ENCODE measurements around the gene PCDHGA8. TPM values are rescaled to one million over a fixed set of nuclear protein-coding genes. Genes with fewer than 3 reads are reported as not detected.

Gene PCDHGA8
- 1 to 10 TPM in 1 of 2 donors, under 1 TPM in 1; 0.76 to 1.1 TPM for total RNA-seq
- polyA plus RNA-seq (ENCODE audit: insufficient read length in 6 of 6): under 1 TPM; 0.38 to 0.99 (median 0.77) TPM
- long read RNA-seq, donor 1, full-length matches to known transcripts: 4 of 4 reads
- long read RNA-seq, donor 1, partial matches to known transcripts: 0 of 4 reads
- long read RNA-seq, donor 1, other reads (novel, unspliced or antisense): 0 of 4 reads
- long read RNA-seq, donor 2, full-length matches to known transcripts: 2 of 2 reads
- long read RNA-seq, donor 2, partial matches to known transcripts: 0 of 2 reads
- long read RNA-seq, donor 2, other reads (novel, unspliced or antisense): 0 of 2 reads
- long read RNA-seq, donor 3: 0 reads
- long read RNA-seq, donor 4: 0 reads
- long read RNA-seq, donor 5, full-length matches to known transcripts: 1 of 1 reads
- long read RNA-seq, donor 5, partial matches to known transcripts: 0 of 1 reads
- long read RNA-seq, donor 5, other reads (novel, unspliced or antisense): 0 of 1 reads
- long read RNA-seq, donor 6, full-length matches to known transcripts: 1 of 1 reads
- long read RNA-seq, donor 6, partial matches to known transcripts: 0 of 1 reads
- long read RNA-seq, donor 6, other reads (novel, unspliced or antisense): 0 of 1 reads
- long read RNA-seq, donor 7, full-length matches to known transcripts: 1 of 1 reads
- long read RNA-seq, donor 7, partial matches to known transcripts: 0 of 1 reads
- long read RNA-seq, donor 7, other reads (novel, unspliced or antisense): 0 of 1 reads
- long read RNA-seq, donor 8, full-length matches to known transcripts: 6 of 6 reads
- long read RNA-seq, donor 8, partial matches to known transcripts: 0 of 6 reads
- long read RNA-seq, donor 8, other reads (novel, unspliced or antisense): 0 of 6 reads
- long read RNA-seq, donor 9, full-length matches to known transcripts: 1 of 1 reads
- long read RNA-seq, donor 9, partial matches to known transcripts: 0 of 1 reads
- long read RNA-seq, donor 9, other reads (novel, unspliced or antisense): 0 of 1 reads
- long read RNA-seq, donor 10: 0 reads
- long read RNA-seq, donor 11: 0 reads
- long read RNA-seq, donor 12: 0 reads

GRCh38 chr5:141392429-141393198 is at the start of gene PCDHGA8:
PCDHGA8 (plus strand) TSS chr5:141392633; CDS start chr5:141392814, 181 bp downstream.
- Histone ChIP-seq H3K4me3 (no peak within 1 kb of the TSS), H3K27me3 (peaks cover 5 to 89% of the 10 kb centered on the region in 2 donors), H3K27ac (no peak within 1 kb of the TSS), H3K36me3 (no peaks in the 10 kb centered on the region), H3K4me1 (no peaks in the 10 kb centered on the region), H3K9me3 (peaks cover 0 to 73% of the 10 kb centered on the region in 2 donors)
- TF ChIP-seq CTCF (IDR thresholded peaks at IDR 0.05): no peak
- intact Hi-C loops (cut with DNase I): loop anchor here in 1 of 2 donors (5.0 kb wide), 1 partner anchor 40 kb away; the partner anchor contains the start of gene PCDHGA12
- no peak for DNase-seq
- ATAC-seq: no peak

GRCh38 chr5:141342773-141343172 is 49.7 kb upstream of the PCDHGA8 start:
- no peak overlapping the region for H3K4me3 ChIP-seq
- no peak for TF ChIP-seq CTCF (IDR thresholded peaks at IDR 0.05)
- no peaks in the 10 kb centered on the region for H3K4me1 ChIP-seq
- H3K27ac ChIP-seq: no peak overlapping the region
- DNase-seq (no peak), ATAC-seq (no peak)
- peaks cover 0 to 90% of the 10 kb centered on the region in 2 donors for H3K27me3 ChIP-seq
- peaks cover 0 to 88% of the 10 kb centered on the region in 2 donors for H3K9me3 ChIP-seq
- intact Hi-C loops (cut with DNase I): loop anchor here in 1 of 2 donors (10.0 kb wide), 1 partner anchor 222 kb away; no protein-coding TSS in a partner anchor
- no peaks in the 10 kb centered on the region for H3K36me3 ChIP-seq

- H3K4me3 ChIP-seq: no peak within 1 kb of the TSS
- intact Hi-C loops (cut with DNase I): loop anchor here in 1 of 2 donors (10.0 kb wide), 1 partner anchor 221 kb away; no protein-coding TSS in a partner anchor
- ATAC-seq: no peak
- H3K27me3 ChIP-seq: peaks cover 0 to 85% of the 10 kb centered on the region in 2 donors
- DNase-seq: no peak
- H3K36me3 ChIP-seq: no peaks in the 10 kb centered on the region
- no peaks in the 10 kb centered on the region for H3K4me1 ChIP-seq
- H3K9me3 ChIP-seq: peaks cover 0 to 86% of the 10 kb centered on the region in 2 donors
- TF ChIP-seq CTCF (IDR thresholded peaks at IDR 0.05): no peak
- H3K27ac ChIP-seq: no peak within 1 kb of the TSS
Observed at GRCh38 chr5:141343242-141343952, 49.0 kb upstream of the PCDHGA8 start, which contains the start of gene PCDHGA3. PCDHGA3 (plus strand) TSS chr5:141343829; CDS start chr5:141344034, 205 bp downstream.

- intact Hi-C loops (cut with DNase I): loop anchor here in 1 of 2 donors (10.0 kb wide), 1 partner anchor 221 kb away; no protein-coding TSS in a partner anchor
- peaks cover 0 to 86% of the 10 kb centered on the region in 2 donors for H3K9me3 ChIP-seq
Observed at GRCh38 chr5:141343953-141344463, 48.4 kb upstream of the PCDHGA8 start.

More at GRCh38 chr5:141343953-141344463, 48.4 kb upstream of the PCDHGA8 start:
- TF ChIP-seq CTCF (IDR thresholded peaks at IDR 0.05): no peak
- no peak for ATAC-seq
- Histone ChIP-seq H3K27ac (no peak overlapping the region), H3K36me3 (no peaks in the 10 kb centered on the region), H3K4me3 (no peak overlapping the region), H3K27me3 (peaks cover 0 to 85% of the 10 kb centered on the region in 2 donors), H3K4me1 (no peaks in the 10 kb centered on the region)
- no peak for DNase-seq

Data from left lung (tissue), 14 donors.